ENCODE data around the gene GJB5.

GRCh38 chr1:34780528-34780927 is 25.7 kb downstream of the GJB5 start:
- TF ChIP-seq CTCF (conservative IDR thresholded peaks at IDR 0.05 in 1 of 2, IDR thresholded peaks at IDR 0.05 in 1 of 2; ENCODE audit: extremely low read depth in 1 of 2, insufficient read depth in 1 of 2, low read depth in 1 of 2, low read length in 2 of 2) (no peak), EZH2 (IDR thresholded peaks at IDR 0.05; ENCODE audit: borderline replicate concordance, low read length) (no peak)
